Measurements from ENCODE around the gene CXorf65.

Gene CXorf65

DNA sequence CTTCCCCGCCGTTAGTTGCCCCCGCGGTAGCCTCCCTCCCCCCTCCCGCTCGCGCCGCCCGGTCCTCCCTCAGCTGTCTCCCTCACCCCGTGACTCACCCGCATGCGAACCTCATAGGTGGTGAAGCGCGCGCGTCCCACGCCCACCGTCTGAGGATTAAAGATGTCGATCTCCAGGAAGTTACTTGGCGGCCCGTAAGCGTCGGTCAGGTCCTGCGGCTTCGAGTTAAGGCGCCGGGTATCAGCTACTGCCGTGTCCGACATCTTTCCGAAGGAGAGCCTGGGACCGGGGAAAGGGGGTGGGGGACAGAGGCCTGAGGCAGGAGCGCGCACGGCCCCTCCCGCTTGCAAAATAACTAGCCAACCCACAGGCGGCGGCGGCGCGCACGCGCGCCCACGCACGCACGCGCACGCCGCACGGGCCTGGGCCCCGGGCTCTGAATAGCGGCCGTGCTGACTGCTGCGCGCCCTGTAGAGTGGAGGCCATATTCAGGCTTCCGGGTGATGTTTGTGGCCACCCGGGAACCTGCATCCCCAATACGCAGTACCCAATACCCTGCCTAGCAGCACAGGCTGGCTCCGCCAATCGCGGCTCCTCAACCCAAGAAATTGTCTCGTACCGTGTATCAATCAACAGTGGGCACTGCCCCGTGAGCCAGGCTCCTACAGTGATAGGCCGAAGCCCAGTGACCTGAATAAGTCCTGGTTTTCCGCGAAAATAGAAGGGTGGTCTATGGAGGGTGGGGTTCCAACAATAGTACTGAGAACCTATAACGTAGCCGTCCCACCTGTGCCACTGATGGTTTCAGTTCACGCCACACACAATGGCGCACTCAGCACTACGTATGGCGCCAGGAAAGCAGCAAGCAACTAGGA, 38.3 kb downstream of the CXorf65 start, which contains the start of gene SNX12:
Gene SNX12 (minus strand): TSS at position 291 of the 875 bp plus-strand sequence. CDS start 28 bp downstream, at position 263.
- peak; percentile 29 to 94 (median 86) for DNase-seq

DNA sequence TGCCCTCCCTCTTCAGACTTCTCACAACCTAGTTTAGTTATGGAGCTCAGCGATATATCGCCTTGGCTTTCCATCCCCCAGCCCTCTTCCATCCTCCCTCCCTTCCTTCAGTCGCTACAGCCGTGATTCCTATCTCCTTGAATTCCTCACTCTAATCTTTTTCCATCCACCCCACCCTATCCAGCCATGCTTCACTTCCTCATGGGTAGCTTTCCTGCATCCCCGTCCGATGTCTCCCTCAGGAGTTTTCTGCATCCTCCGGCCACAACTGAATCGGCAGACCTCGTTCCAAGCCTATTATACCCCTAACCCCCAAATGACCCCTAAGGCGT, 38.9 kb downstream of the CXorf65 start:
- DNase-seq, result peak in 5 of 58 donors; percentile 2 to 17 (median 17)

DNA sequence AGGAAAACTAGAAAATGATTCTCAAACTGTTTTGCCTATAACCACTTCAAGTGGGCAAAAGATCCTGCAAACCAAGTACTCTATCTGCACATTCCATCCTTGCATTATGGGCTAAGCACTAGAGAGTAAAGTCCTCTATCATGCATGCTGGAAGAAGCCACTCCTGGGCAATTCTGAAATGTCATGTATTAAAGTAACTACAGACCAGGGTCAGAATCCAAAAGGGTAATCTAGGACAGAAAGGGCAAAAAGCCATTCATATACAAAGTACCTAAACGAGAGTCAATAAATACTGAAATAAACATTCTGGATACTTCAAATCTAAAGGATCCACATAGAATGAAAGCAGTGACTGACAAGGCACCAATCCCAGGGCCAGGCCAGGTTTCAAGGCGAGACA, 39.5 kb downstream of the CXorf65 start:
- DNase-seq, result no peak

DNA sequence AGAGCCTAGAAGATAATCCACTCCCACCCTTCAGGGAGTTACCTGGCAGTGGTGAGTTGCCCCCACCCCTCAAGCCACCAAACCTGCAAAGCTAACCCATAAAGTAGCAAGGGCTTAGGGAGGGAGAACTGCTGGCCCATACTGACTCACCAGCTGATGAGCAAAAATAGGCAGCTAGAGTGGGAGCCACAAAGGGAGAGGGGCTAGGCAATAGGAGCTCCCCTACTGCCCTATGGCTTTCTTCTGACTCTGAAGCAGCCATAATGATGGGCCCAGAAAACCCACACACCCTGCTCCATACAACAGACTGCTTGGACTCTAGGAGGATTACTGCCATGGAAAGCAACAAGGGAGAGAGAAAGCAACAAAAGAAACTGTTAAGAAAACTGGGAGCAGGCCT, 46.4 kb downstream of the CXorf65 start:
- no peak for DNase-seq

DNA sequence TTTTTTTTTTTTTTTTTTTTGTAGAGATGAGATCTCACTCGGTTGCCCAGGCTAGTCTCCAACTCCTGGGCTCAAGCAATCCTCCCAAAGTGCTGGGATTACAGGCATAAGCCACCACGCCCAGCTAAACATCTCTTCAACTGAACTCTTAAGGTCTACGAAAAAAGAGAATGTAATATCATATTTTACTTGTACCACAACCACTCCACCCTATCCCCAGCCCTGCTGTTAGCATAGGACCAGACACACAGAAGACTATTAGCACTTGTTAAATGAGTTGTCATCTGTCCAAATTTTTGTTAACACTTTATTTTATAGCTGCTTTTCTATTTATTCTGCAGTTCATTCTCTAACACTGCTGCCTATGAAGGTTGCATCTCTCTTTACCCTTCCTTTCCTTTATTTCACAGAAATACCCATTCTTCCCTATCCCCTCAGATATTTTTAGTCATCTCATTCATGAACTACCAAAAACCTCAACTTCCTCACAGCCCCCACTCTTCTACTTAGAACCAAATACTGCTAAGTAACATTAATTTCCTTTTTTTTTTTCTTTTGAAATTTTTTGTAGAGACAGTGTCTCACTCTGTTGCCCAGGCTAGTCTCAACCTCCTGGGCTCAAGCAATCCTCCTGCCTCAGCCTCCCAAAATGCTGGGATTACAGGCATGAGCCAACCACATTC, 48.6 kb downstream of the CXorf65 start:
- DNase-seq, result no peak

DNA sequence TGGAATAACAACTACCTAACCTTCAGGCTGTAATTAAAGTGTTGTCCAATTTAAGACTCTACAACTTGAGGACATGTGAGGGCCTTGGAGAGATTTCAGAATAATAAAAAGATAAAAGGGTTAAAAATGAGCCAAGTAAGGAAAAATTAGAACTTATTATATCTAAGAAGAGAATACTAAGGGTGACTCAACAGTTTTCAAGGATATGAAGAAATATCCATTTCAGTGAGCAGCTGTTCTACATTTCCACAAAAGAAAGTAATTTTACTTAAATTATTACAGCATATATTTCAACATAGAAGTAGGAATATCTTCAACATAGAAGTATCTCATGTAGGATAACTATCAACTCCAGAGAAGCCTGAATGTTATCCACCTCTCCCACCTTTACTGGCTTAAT, 49.7 kb downstream of the CXorf65 start:
- no peak for DNase-seq
